K562 (cell line): ENCODE data around the gene SRGAP3. TPM values are rescaled to one million over a fixed set of nuclear protein-coding genes. Genes with fewer than 3 reads are reported as not detected.

Experiments used
- ATAC-seq: fragments of 200-7000 bp; cut with Tn5 transposase; 3 replicates; pipeline ENCODE4 v1.9.1; 2020; ENCODE audit warnings: moderate library complexity
- BruUV-seq: library from RNA; stranded (reverse); fragments of 400-500 nt; replicated peaks from 2 replicates; lab custom pipeline; 2021; lab: Mats Ljungman, UMichigan
- CTCF ChIA-PET: fragments of 300-600 bp; formaldehyde crosslinking; extraction: SDS; loops from one replicate; lab custom pipeline; 2021; ENCODE audit warnings: low intra/inter-chr PET ratio; lab: Yijun Ruan, JAX
- POLR2A ChIA-PET: fragments of 300-600, 350-650 bp; sonication (Branson Sonifier 250); formaldehyde crosslinking; extraction: SDS; loops from one replicate; lab custom pipeline; 2021; ENCODE audit warnings: antibody characterized with exemption, inconsistent platforms; lab: Yijun Ruan, JAX
- DNase-seq, 4 experiments: peaks; one replicate each; pipeline versions ENCODE4 v3.0.0 to v3.0.0-alpha.2; 2011 to 2018; ENCODE audit warnings: low spot score in 3 of 4, mixed read lengths in 3 of 4; ENCODE audit errors: extremely low read depth in 1 of 4
- FAIRE-seq: peaks from 2 replicates; lab custom pipeline; 2011; peaks lifted over from hg19 to GRCh38; lab: Jason Lieb, UNC
- H2AFZ ChIP-seq: 2 replicates; pipeline ENCODE4 v1.6.0; 2011; ENCODE audit warnings: low read depth, low read length, control low read depth, inconsistent platforms
- H3K27ac ChIP-seq: fragments of 200-600 bp; 3 replicates; pipeline ENCODE4 v1.8.0; 2011; ENCODE audit warnings: low read depth, mild to moderate bottlenecking, control low read depth, inconsistent platforms, low read length, moderate library complexity, mixed read lengths; ENCODE audit errors: extremely low read depth
- H3K27me3 ChIP-seq, 2 experiments: fragments of 300-600 bp in 1 of 2; 2 replicates in 1 of 2; 3 replicates in 1 of 2; pipeline versions ENCODE4 v1.6.0 to v1.8.0; 2011; ENCODE audit warnings: inconsistent platforms in 2 of 2, low read length in 2 of 2, mild to moderate bottlenecking in 1 of 2, mixed read lengths in 1 of 2, moderate library complexity in 1 of 2; ENCODE audit not compliant: control insufficient read depth in 2 of 2, insufficient read depth in 2 of 2
- H3K36me3 ChIP-seq: fragments of 300-600 bp; 3 replicates; pipeline ENCODE4 v1.8.0; 2011; ENCODE audit warnings: mild to moderate bottlenecking, low read length, inconsistent platforms; ENCODE audit not compliant: control insufficient read depth, insufficient read depth
- H3K4me1 ChIP-seq, 2 experiments: fragments of 200-600 bp in 1 of 2; replicated peaks in 1 of 2; 2 replicates in 1 of 2; 3 replicates in 1 of 2; pipeline versions ENCODE4 v1.5.1 to v1.8.0; 2011; ENCODE audit warnings: inconsistent platforms in 2 of 2, low read length in 2 of 2, mild to moderate bottlenecking in 1 of 2, mixed read lengths in 1 of 2, moderate library complexity in 1 of 2; ENCODE audit not compliant: control insufficient read depth in 2 of 2, insufficient read depth in 2 of 2
- H3K4me2 ChIP-seq: 2 replicates; pipeline ENCODE4 v1.6.1; 2011; ENCODE audit warnings: low read length, control low read depth, inconsistent platforms, mixed read lengths; ENCODE audit not compliant: insufficient read depth
- H3K4me3 ChIP-seq: fragments of 200-600 bp; sonication (generic), shearing (Covaris generic); 2 replicates; pipeline ENCODE4 v1.5.1; 2016; ENCODE audit warnings: control low read depth, inconsistent platforms
- H3K79me2 ChIP-seq: fragments of 200-600 bp; 3 replicates; pipeline ENCODE4 v1.8.0; 2011; ENCODE audit warnings: low read length, inconsistent platforms; ENCODE audit not compliant: control insufficient read depth, insufficient read depth
- H3K9ac ChIP-seq, 2 experiments: 2 replicates each; pipeline versions ENCODE4 v1.6.0 to v1.6.1; 2011; ENCODE audit warnings: low read depth in 2 of 2, low read length in 2 of 2, control low read depth in 1 of 2, inconsistent platforms in 1 of 2, mild to moderate bottlenecking in 1 of 2, mixed read lengths in 1 of 2; ENCODE audit not compliant: insufficient read depth in 1 of 2
- H3K9me1 ChIP-seq: one replicate; pipeline ENCODE4 v1.6.0; 2011; ENCODE audit warnings: inconsistent platforms, mild to moderate bottlenecking, low read length, moderate library complexity; ENCODE audit not compliant: control insufficient read depth, insufficient read depth
- H3K9me3 ChIP-seq: replicated peaks from 2 replicates; pipeline ENCODE4 v1.5.1; 2011; ENCODE audit warnings: low read depth, low read length, inconsistent platforms; ENCODE audit not compliant: control insufficient read depth, insufficient read depth
- H4K20me1 ChIP-seq: replicated peaks from 2 replicates; pipeline ENCODE4 v1.6.1; 2011; ENCODE audit warnings: low read length, inconsistent platforms, mixed read lengths; ENCODE audit not compliant: control insufficient read depth, insufficient read depth
- ELF2 ChIP-seq: fragments of 250-450 bp; sonication (Bioruptor Pico); IDR thresholded peaks from 2 replicates; pipeline ENCODE4 v1.5.0; 2021; ENCODE audit warnings: mild to moderate bottlenecking
- STAG1 ChIP-seq: sonication (generic); formaldehyde crosslinking; IDR thresholded peaks from 2 replicates; pipeline ENCODE4 v1.5.0; 2020; ENCODE audit warnings: missing genetic modification reagents, borderline replicate concordance
- TAF9B ChIP-seq: fragments of 450-650 bp; IDR thresholded peaks from 2 replicates; pipeline ENCODE4 v1.6.1; 2018; ENCODE audit warnings: mild to moderate bottlenecking; ENCODE audit not compliant: partially characterized antibody
- ZNF551 ChIP-seq: fragments of 250-450 bp; sonication (Bioruptor Pico); IDR thresholded peaks from 2 replicates; pipeline ENCODE4 v1.5.0; 2021; ENCODE audit warnings: mild to moderate bottlenecking, moderate library complexity
- WGBS: fragments of 100-300 bp; shearing (Covaris generic); methylation state at CpG from one replicate; pipeline ENCODE4 v1.1.6; 2016; ENCODE audit warnings: low coverage, mixed read lengths; ENCODE audit not compliant: insufficient coverage; ENCODE audit errors: missing lambda C conversion rate; 5-methylcytosine and 5-hydroxymethylcytosine counted together
- in situ Hi-C: fragments of 300-500 bp; cut with MboI; formaldehyde crosslinking; loops from 4 replicates; pipeline ENCODE4 v1.15.0; 2018; ENCODE audit warnings: inconsistent platforms, mixed read lengths
- intact Hi-C: fragments of 100-400 bp; cut with micrococcal nuclease; formaldehyde crosslinking; loops from 2 replicates; pipeline ENCODE4 v1.14.2; 2022
- polyA plus RNA-seq, 8 experiments: library from polyadenylated mRNA; depleted of rRNA in 4 of 8; stranded (reverse) in 5 of 8; unstranded in 3 of 8; fragments of >200 nt; fragmentation: Nextera tagmentation in 2 of 8; fragmentation: Illumina TruSeq in 1 of 8; extraction: Ambion mirVana in 2 of 8; extraction: Trizol in 1 of 8; gene quantifications; 2 replicates each; pipeline versions ENCODE4 v1.2.1 to v1.2.3, GENCODE V29; 2011 to 2014; ENCODE audit warnings: inconsistent platforms in 1 of 8, missing spikeins in 1 of 8
- total RNA-seq, 7 experiments: library from RNA; depleted of rRNA in 6 of 7; stranded (reverse); fragments of >200 nt in 6 of 7; fragmentation: Illumina TruSeq in 2 of 7; extraction: Trizol in 2 of 7; gene quantifications; 2 replicates each; pipeline versions ENCODE4 v1.2.1 to v1.2.3, GENCODE V29; 2011 to 2021; ENCODE audit warnings: low replicate concordance in 1 of 7
- TF ChIP-seq, protein P1 (sequence below): sonication (generic); formaldehyde crosslinking; IDR thresholded peaks from 2 replicates; pipeline ENCODE4 v1.8.1; 2023; ENCODE audit warnings: mild to moderate bottlenecking, missing genetic modification reagents

The SRGAP3 gene
- total and polyA plus RNA-seq, 9 of the 15 experiments (the other 6 are each of a cell fraction or from before 2014, with no cell fraction given) = 0.11 to 0.85 (median 0.35) TPM; not detected in 2

- peaks cover 49 to 81% of the 10 kb centered on the region in 2 experiments for H3K27me3 ChIP-seq
- H3K36me3 ChIP-seq = no peaks in the 10 kb centered on the region
- H3K4me2 ChIP-seq = no peak overlapping the region
- H3K9ac ChIP-seq = no peak overlapping the region
- H3K79me2 ChIP-seq = no peaks in the 10 kb centered on the region
- BruUV-seq = no TSS peak
- H3K9me1 ChIP-seq = no peaks in the 10 kb centered on the region
- no peak overlapping the region for H3K4me3 ChIP-seq
- H3K4me1 ChIP-seq = peaks cover 0 to 8% of the 10 kb centered on the region in 2 experiments; a peak in 2 of 5 replicates
- FAIRE-seq (no peak), DNase-seq (no peak), ATAC-seq (no peak)
- TF ChIP-seq ELF2 (no peak), TAF9B (no peak), ZNF551 (no peak), STAG1 (CRISPR knock-in tag) (no peak)
- TF ChIP-seq, protein P1, sequence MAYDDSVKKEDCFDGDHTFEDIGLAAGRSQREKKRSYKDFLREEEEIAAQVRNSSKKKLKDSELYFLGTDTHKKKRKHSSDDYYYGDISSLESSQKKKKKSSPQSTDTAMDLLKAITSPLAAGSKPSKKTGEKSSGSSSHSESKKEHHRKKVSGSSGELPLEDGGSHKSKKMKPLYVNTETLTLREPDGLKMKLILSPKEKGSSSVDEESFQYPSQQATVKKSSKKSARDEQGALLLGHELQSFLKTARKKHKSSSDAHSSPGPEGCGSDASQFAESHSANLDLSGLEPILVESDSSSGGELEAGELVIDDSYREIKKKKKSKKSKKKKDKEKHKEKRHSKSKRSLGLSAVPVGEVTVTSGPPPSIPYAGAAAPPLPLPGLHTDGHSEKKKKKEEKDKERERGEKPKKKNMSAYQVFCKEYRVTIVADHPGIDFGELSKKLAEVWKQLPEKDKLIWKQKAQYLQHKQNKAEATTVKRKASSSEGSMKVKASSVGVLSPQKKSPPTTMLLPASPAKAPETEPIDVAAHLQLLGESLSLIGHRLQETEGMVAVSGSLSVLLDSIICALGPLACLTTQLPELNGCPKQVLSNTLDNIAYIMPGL (CRISPR knock-in tag) = no peak
- H3K27ac ChIP-seq = no peak overlapping the region
- H4K20me1 ChIP-seq = peaks cover 4% of the 10 kb centered on the region
- intact Hi-C loops (loop anchor here (1.0 to 10.0 kb wide), 3 partner anchors 79 to 496 kb away; no protein-coding TSS in a partner anchor), in situ Hi-C loops (no loop called here)
- ChIA-PET CTCF (interaction anchor here (0.6 to 3.2 kb wide), 3 partner anchors 79 to 512 kb away, joined by 3 to 17 read pairs (median 7); no protein-coding TSS in a partner anchor), POLR2A (interaction anchor here (0.7 to 1.2 kb wide), 2 partner anchors 11 to 158 kb away, joined by 3 read pairs; no protein-coding TSS in a partner anchor)
- H3K9me3 ChIP-seq = peaks cover 6% of the 10 kb centered on the region
- 0% methylated on average over 2 of the region's 2 CpGs for WGBS
- H2AFZ ChIP-seq = no peak overlapping the region
Measured at GRCh38 chr3:8988384-8988655, 261.1 kb downstream of the SRGAP3 start.
